ENCODE results near the gene PPIG. TPM values are rescaled to one million over a fixed set of nuclear protein-coding genes. Genes with fewer than 3 reads are reported as not detected.
"Not testable (repeated sequence)": the region's sequence is repeated elsewhere in the genome, so short reads cannot be mapped to it uniquely, and the experiment has no call there.

Gene PPIG
- total RNA-seq, 1 experiment from 2014 or later: 66.2 TPM

GRCh38 chr2:169686825-169687224 lies 102.7 kb downstream of the PPIG start:
- H3K27me3 Mint-ChIP-seq (ENCODE audit: low read depth): peaks cover 10% of the 10 kb centered on the region
- H2BK120ac ChIP-seq (ENCODE audit: low read depth, low read length, poor library complexity, severe bottlenecking); H3K4me1 ChIP-seq (ENCODE audit: insufficient read depth, low read length); H4K20me1 ChIP-seq (ENCODE audit: control insufficient read depth, insufficient read depth, insufficient read length); H4K8ac ChIP-seq (replicated peaks; ENCODE audit: insufficient read length, low read depth, low read length); H3K14ac ChIP-seq (ENCODE audit: insufficient read depth, low read length); H3T11ph ChIP-seq (ENCODE audit: low read length); H3K79me2 ChIP-seq (ENCODE audit: insufficient read depth, low read length); H4K5ac ChIP-seq (ENCODE audit: insufficient read length, low read depth, low read length); H3K56ac ChIP-seq (ENCODE audit: insufficient read length, low read depth, low read length); H3K9me3 ChIP-seq (ENCODE audit: control insufficient read depth, low read depth, low read length); H3K23ac ChIP-seq (ENCODE audit: insufficient read length, low read depth, low read length); H3K27ac Mint-ChIP-seq; H3K4me3 Mint-ChIP-seq; H2AK5ac ChIP-seq (ENCODE audit: insufficient read length, low read length); H2BK15ac ChIP-seq (ENCODE audit: low read depth, low read length); H2BK5ac ChIP-seq (ENCODE audit: insufficient read length, low read length); H2BK12ac ChIP-seq (ENCODE audit: insufficient read length, low read depth, low read length); H3K4me2 ChIP-seq (ENCODE audit: insufficient read depth, insufficient read length, low read length); H3K4ac ChIP-seq (ENCODE audit: low read depth, low read length); H3K23me2 ChIP-seq (ENCODE audit: insufficient read length, low read depth, low read length, poor library complexity, severe bottlenecking); H4K91ac ChIP-seq (ENCODE audit: insufficient read length, low read depth, low read length); H2AFZ ChIP-seq (ENCODE audit: low read length); H3K9ac ChIP-seq (ENCODE audit: extremely low read depth, insufficient read length, low read length); H3K79me1 ChIP-seq (ENCODE audit: insufficient read depth, low read depth, low read length, poor library complexity, severe bottlenecking); H3K18ac ChIP-seq (ENCODE audit: insufficient read length, low read depth, low read length); H2BK20ac ChIP-seq (ENCODE audit: low read depth, low read length, poor library complexity, severe bottlenecking); H3K27me3 ChIP-seq (ENCODE audit: insufficient read depth, low read length); DNase-seq; H3K27ac ChIP-seq (ENCODE audit: insufficient read length, low read depth, low read length): not testable (repeated sequence)
- whole genome bisulfite sequencing (ENCODE audit: extremely low coverage, insufficient read length, low lambda C conversion rate): no CpG with 5 or more reads among the region's 4 CpGs
- H3K9me3 Mint-ChIP-seq: peaks cover 10 to 15% of the 10 kb centered on the region in 2 experiments; a peak in 4 of 5 replicates
- peaks cover 13 to 18% of the 10 kb centered on the region in 2 experiments for H3K4me1 Mint-ChIP-seq
- peaks cover 5 to 12% (median 8%) of the 10 kb centered on the region in 3 experiments; a peak in 6 of 7 replicates for H3K36me3 Mint-ChIP-seq (ENCODE audit: insufficient read depth in 1 of 3, low read depth in 3 of 3)

GRCh38 chr2:169687943-169688342 lies 103.8 kb downstream of the PPIG start:
- H2BK12ac ChIP-seq (ENCODE audit: insufficient read length, low read depth, low read length); H2BK5ac ChIP-seq (ENCODE audit: insufficient read length, low read length); H2AK5ac ChIP-seq (ENCODE audit: insufficient read length, low read length); H3K4ac ChIP-seq (ENCODE audit: low read depth, low read length); H3K9me3 ChIP-seq (ENCODE audit: control insufficient read depth, low read depth, low read length); H3K4me1 ChIP-seq (ENCODE audit: insufficient read depth, low read length); H2AFZ ChIP-seq (ENCODE audit: low read length); H3K27me3 ChIP-seq (ENCODE audit: insufficient read depth, low read length); H3K4me1 Mint-ChIP-seq; H4K91ac ChIP-seq (ENCODE audit: insufficient read length, low read depth, low read length); H3K4me2 ChIP-seq (ENCODE audit: insufficient read depth, insufficient read length, low read length); H4K8ac ChIP-seq (replicated peaks; ENCODE audit: insufficient read length, low read depth, low read length); H3K56ac ChIP-seq (ENCODE audit: insufficient read length, low read depth, low read length); H3K79me1 ChIP-seq (ENCODE audit: insufficient read depth, low read depth, low read length, poor library complexity, severe bottlenecking); H3K23ac ChIP-seq (ENCODE audit: insufficient read length, low read depth, low read length); H2BK120ac ChIP-seq (ENCODE audit: low read depth, low read length, poor library complexity, severe bottlenecking); H3K27ac Mint-ChIP-seq; H3K9ac ChIP-seq (ENCODE audit: extremely low read depth, insufficient read length, low read length); H3K4me3 Mint-ChIP-seq; H2BK15ac ChIP-seq (ENCODE audit: low read depth, low read length); H4K5ac ChIP-seq (ENCODE audit: insufficient read length, low read depth, low read length); H3K27ac ChIP-seq (ENCODE audit: insufficient read length, low read depth, low read length); H3K79me2 ChIP-seq (ENCODE audit: insufficient read depth, low read length); H3K18ac ChIP-seq (ENCODE audit: insufficient read length, low read depth, low read length); H3T11ph ChIP-seq (ENCODE audit: low read length); DNase-seq; H3K23me2 ChIP-seq (ENCODE audit: insufficient read length, low read depth, low read length, poor library complexity, severe bottlenecking); H2BK20ac ChIP-seq (ENCODE audit: low read depth, low read length, poor library complexity, severe bottlenecking); H3K14ac ChIP-seq (ENCODE audit: insufficient read depth, low read length); H4K20me1 ChIP-seq (ENCODE audit: control insufficient read depth, insufficient read depth, insufficient read length): not testable (repeated sequence)
- H3K36me3 Mint-ChIP-seq (ENCODE audit: insufficient read depth in 1 of 3, low read depth in 3 of 3): peaks cover 5 to 12% (median 8%) of the 10 kb centered on the region in 3 experiments; a peak in 6 of 7 replicates
- peaks cover 10 to 15% of the 10 kb centered on the region in 2 experiments; a peak in 4 of 5 replicates for H3K9me3 Mint-ChIP-seq
- H3K27me3 Mint-ChIP-seq (ENCODE audit: low read depth): peaks cover 13% of the 10 kb centered on the region
